NOMO-1 treated with DMSO at 0.1 percent for 48 hours (cell line): ENCODE results near the gene DMRTB1.

Experiments used
- DNase-seq: peaks from one replicate; lab custom pipeline; 2025; ENCODE audit not compliant: unreplicated experiment; lab: John Stamatoyannopoulos, UW

Gene DMRTB1

DNA sequence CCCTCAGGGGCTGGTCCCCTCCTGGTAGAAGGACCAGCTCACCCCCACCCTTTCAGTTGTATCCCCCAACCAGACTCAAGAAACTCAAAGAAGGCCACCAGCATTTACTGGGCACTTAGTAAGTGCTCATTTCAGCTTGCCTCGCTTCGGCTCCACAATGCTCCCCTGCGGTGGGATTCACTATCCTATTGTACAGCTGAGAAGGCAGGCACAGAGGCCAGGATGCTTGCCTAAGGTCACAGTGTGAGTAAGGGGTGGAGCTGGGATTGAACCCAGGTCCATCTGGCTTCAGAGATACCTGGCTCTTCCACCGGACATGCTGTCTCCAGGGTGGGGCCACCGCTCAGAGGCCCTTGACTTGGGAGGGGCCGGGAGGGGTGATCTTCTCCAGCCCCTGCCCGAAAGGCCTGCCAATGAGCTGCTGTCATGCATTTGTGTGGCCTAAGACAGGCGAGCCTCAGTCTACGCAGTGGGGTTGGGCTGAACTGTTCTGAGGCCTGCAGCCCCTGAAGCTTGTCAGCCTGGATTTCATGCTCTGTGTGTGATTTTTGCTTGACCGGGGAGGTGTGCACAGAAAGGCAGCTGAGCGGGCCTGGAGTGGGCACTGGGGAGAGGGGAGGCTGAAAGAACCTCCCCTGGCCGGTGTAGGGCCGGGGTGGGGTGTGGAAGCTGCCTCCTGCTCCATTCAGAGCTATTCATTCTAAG, 48.1 kb downstream of the DMRTB1 start:
- DNase-seq, result no peak

DNA sequence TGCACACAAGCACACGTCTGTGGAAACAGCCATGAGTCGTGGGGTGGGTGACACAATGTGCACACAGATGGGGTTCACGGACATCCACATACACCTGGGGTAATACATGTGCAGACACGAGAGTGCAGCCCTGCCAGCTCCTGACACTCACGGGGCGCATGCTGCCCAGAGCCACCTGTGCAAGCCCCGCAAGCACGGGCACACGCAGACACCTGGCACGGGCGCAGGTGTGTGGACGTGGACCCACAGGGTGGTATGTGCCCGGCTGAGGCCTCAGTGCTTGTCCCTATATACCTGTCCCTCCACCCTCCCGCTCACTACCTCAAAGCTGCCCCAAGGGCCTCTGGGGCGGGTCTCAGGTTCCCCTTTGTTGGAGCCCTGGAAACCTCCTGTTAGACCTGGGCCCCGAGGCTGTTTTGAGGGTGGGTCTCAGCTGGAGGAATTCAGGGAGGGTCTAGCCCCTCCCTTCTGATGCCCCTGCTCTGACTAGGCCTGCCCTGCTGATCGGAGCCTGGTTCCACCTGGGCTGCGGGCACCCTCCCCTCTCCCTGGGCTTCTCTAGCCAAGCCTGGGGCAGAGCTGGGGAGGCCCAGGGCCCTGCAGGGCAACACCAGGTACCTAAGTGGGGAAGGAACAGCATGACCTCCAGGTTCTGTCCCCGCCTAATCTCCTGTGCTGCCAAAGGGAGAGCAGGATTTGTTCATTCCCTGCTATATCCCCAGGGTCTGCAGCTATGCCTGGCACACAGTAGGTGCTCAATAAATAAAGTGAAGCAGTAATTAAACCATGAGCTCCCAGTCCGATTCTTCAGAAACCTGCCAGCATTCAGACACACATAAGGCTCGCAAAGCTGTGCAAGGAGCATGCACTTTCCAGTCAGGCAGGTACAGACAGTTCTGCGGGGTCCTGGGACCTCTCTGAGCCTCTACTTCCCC, 49.1 kb downstream of the DMRTB1 start:
- no peak for DNase-seq

DNA sequence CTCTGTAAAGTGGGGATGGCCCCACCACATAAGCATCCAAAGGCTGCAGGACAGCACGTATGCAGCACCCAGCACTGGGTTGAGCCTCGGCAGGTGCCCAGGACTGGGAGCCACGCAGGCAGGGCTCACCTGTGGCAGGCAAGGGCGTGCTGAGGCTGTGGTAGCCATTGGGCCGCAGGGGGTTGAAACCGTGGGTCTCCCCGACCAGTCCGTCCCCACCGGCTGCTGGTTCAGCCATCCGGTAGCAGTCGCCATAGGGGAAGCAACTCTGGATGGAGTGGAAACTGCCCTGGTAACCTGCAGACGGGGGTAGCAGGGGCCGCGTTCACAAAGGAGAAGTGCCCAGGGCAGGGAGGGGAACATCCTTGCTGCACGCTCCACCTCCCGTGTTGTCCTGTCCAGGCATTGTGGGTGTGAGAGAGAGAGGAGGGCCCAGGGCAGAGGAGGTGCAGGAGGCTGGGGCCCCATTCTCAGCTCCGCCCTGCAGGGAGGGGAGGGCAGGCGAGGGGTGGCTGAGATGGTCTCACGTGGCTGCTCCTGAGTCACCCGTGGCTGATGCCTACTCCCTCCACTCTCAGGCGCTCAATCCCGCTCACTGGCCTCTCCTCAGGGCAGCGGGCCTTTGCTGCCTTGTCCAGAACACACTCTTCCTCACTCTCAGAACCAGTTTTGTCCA, 49.9 kb downstream of the DMRTB1 start:
- DNase-seq, result peak; percentile 91

DNA sequence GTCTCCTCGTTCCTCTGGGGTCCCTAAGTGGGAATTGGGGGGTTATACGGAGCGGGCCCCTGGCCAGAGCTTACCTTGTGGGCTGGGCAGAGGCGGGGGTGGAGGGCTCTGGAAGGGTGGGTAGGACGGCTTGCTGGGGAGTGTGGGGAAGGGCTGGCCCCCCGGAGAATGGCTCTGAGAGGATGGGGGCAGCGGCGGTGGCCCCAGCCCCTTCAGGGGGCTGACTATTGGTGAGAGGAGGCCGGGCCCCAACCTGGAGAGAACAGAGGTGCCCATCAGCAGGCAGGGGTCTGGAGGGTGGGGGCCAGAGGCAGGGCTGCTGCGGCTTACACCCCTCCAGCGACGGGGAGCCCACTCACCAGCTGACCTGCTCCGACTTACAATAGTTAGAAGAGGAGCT, 50.6 kb downstream of the DMRTB1 start:
- no peak for DNase-seq

DNA sequence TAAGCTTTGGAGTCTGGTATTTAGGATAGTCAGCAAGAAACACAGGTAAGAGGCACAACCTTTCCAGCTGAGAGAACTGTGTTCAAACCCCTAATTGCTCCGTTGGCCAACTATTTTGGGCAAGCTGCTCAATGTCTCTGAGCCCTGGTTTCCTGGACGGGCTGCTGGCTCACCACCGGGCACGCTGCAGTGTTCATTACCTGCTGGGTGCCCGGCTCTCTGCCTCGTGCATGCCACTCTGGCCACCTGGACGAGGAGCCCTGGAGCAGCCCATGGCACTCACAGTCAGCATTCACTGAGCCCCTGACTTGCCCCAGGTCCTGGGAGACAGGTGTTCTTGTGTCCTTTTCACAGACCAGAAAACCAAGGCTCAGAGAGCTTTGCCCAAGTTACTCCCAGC, 51.0 kb downstream of the DMRTB1 start:
- DNase-seq, result no peak

DNA sequence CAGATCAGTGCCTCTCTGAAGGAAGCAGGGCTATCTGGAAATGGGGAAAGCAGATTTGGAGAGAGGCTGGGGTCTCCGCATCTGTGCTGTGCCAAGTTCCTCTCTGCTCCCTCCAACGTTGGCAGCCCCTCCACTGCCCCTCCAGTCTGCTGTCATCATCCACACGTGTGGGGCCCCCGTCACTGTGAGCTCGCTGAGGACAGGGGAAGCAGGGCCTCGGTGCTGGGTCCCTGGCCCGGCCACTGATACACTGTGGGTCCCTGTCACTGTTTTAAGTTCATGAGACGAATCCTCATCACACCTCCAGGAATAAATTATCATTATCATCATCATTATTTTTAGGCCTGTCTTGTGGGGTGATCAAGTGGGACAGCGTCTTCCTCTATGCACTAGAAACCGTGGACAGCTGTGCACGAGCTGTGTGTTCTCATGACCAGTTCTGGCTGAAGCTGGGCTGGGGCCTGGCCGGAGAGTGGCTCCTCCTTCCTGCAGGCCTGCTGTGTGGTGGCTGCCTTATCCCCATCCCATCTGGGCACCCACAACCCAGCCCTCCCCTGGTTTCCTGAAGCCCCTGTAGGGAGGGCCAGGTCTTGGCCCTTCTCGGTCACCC, 52.2 kb downstream of the DMRTB1 start:
- DNase-seq, result no peak

DNA sequence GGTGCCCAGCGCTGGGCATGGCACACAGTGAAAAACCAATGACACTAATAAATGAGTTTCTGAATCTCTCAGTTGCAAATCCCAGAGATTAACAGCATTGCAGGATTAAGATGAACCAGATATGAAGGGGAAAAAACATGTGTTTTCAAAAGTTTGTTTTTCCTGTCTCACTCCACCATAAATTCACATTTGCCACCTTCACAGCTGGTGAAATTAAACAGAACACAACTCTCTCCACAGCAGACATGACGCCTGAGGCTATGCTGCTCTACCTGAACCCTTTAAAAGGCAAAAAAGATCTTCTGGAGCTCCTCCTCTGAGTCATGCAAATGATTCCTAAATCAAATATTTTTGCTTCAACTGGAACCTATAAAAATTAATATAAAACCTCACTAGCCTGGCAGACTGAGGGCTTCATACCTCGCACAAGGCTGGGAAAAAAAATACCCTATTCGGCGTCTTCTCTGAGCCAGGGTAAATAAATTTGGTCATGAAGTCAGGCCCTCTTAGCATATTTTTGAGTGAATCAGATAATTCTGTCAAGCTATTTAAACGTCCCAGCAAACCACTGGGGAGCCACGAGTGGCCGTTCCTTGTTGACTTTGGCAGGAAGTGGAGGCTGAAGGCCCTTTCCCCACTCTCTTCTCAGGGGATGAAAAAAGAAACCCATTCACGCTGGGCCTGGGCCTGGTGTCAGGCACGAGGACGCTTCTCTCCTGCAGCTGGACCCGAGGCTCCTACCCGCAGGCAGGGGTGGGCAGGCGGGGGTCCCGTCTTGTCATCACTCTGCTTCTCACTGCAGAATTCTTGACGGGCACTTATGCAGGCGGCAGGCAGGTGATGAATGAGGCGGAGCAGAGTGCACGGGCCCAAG, 53.0 kb downstream of the DMRTB1 start:
- DNase-seq, result no peak

DNA sequence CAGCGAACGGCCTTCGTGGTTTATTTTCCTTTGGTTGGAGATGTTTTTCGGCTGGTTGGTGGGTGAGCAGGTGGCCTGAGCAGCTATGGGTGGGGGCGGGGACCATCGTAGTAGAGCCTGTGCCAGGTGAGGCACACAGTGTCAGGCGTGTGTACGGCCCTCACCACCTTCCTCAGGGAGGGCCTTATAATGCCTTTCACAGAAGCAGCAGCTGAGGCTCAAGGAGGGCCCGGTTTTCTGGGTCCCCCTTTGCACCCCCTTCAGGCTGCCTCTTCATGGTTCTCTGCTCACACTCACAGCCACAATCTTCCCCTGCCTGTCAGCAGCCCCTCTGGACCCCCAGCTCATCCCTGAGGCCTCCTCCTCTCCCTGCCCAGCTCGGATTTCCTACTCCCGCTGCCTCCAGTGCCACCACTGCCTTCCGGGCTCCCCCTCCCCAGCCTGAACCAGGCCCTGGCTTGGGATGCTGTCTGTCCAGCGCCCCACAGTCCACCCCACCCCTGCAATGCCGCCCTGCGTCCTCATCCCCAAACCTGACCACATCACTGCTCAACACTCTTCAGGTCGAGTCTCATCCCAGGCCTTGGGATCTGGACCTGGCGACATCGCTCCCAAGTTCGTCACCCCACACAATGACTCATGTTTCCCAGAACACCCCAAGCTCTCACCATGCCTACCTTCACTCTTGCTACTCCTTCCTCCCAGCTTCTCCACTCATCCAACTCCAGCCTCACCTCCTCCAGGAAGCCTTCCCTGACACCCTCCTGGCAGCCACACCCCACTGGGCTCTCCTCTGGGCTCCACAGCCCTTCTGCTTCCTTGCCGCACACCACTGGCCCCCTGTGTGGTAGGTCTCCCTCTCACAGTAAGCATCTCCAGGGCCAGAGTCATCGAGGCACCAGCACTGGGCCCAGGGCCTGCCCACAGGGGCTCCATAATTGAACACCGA, 53.9 kb downstream of the DMRTB1 start:
- no peak for DNase-seq

DNA sequence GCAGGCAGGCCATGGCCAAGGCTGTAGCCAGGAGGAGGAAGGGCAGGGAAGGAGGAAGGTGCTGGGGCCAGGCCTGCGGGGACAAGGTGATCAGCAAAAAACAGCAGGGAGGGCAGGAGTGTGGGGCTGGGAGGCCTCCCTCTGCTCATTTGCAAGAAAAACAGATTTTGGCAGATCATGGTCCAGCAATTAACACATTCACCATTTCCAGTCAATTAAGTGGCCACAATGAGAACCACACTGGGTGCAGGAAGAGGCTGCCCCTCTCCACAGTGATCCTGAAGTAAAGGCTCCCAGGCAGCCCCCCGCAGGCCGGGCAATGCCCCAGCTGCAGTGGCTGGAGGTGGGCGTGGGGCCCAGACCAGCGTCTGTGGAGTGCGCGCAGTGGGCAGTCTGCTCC, 54.6 kb downstream of the DMRTB1 start:
- no peak for DNase-seq

DNA sequence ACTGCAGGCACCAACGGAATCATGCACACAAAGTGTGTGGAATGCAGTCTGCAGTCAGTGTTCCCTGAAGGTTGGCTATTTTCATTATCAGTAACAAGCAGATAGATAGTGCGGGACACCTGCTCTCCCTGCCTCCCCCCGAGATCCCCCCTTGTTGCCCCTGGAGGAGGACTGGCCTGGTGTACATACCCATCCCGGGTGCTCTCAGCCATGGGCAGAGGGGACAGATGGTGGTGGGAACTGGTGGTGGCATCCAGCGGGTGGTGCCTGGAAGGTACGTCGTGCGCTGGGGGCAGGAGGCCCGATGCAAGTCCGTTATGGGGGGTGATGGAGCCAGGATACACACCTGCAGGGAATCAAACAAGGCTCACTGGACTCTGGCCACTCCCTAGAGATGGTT, 55.2 kb downstream of the DMRTB1 start:
- no peak for DNase-seq

DNA sequence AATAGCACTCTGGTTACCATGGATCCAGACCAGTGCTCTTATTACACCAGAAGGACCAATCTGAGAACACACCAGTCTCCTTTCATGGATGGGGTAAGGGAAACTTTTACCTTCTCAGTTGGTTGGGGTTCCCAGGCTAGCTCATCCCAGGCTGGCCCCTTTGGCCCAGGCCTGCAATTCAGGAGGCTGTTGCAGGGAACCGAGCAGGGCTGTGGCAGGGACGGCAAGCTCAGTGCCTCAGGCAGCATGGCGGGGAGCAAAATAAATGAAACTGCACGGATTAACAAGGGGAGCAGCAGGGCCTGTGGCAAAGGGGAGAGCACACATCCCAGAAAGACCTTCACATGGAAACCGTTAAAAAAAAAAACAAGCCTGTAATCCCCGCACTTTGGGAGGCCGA, 57.0 kb downstream of the DMRTB1 start:
- no peak for DNase-seq
